Nephron (organoid): ENCODE measurements around the gene BPIFB4.

ENCODE experiments used
- H3K27ac Mint-ChIP-seq, 3 experiments: 2 replicates each; pipeline ENCODE4 v1.8.0; 2020; ENCODE audit warnings: mixed read lengths in 3 of 3, mild to moderate bottlenecking in 2 of 3, moderate library complexity in 1 of 3
- H3K27me3 Mint-ChIP-seq: 2 replicates; pipeline ENCODE4 v1.8.0; 2021; ENCODE audit warnings: low read depth, mild to moderate bottlenecking, moderate library complexity, mixed read lengths
- H3K36me3 Mint-ChIP-seq: 2 replicates; pipeline ENCODE4 v1.8.0; 2020; ENCODE audit warnings: low read depth, mixed read lengths
- H3K4me1 Mint-ChIP-seq: 2 replicates; pipeline ENCODE4 v1.8.0; 2020; ENCODE audit warnings: mixed read lengths
- H3K4me3 Mint-ChIP-seq, 3 experiments: 2 replicates each; pipeline ENCODE4 v1.8.0; 2020; ENCODE audit warnings: mild to moderate bottlenecking in 3 of 3, mixed read lengths in 3 of 3, moderate library complexity in 2 of 3
- H3K9me3 Mint-ChIP-seq: 2 replicates; pipeline ENCODE4 v1.8.0; 2020; ENCODE audit warnings: mixed read lengths
- CTCF ChIP-seq, 3 experiments: fragments of 200-600 bp; sonication (generic); IDR thresholded peaks; one replicate each; pipeline ENCODE4 v1.5.0; 2021; ENCODE audit warnings: antibody characterized with exemption in 3 of 3; ENCODE audit not compliant: unreplicated experiment in 3 of 3

BPIFB4 gene

GRCh38 chr20:33034115-33034514 is 45.3 kb upstream of the BPIFB4 start:
- peaks cover 5% of the 10 kb centered on the region for H3K9me3 Mint-ChIP-seq
- H3K27ac Mint-ChIP-seq, result no peak overlapping the region
- peaks cover 45% of the 10 kb centered on the region for H3K27me3 Mint-ChIP-seq
- H3K36me3 Mint-ChIP-seq, result no peaks in the 10 kb centered on the region
- H3K4me1 Mint-ChIP-seq, result no peaks in the 10 kb centered on the region
- H3K4me3 Mint-ChIP-seq, result no peak overlapping the region
- no peak for TF ChIP-seq CTCF (IDR thresholded peaks at IDR 0.05; ENCODE audit: unreplicated experiment in 3 of 3)

- no peak for TF ChIP-seq CTCF (IDR thresholded peaks at IDR 0.05; ENCODE audit: unreplicated experiment in 3 of 3)
- H3K4me3 Mint-ChIP-seq, result no peak overlapping the region
- H3K4me1 Mint-ChIP-seq, result no peaks in the 10 kb centered on the region
- H3K36me3 Mint-ChIP-seq, result no peaks in the 10 kb centered on the region
- peaks cover 5% of the 10 kb centered on the region for H3K9me3 Mint-ChIP-seq
- no peak overlapping the region for H3K27ac Mint-ChIP-seq
- H3K27me3 Mint-ChIP-seq, result peaks cover 52% of the 10 kb centered on the region
Observed at GRCh38 chr20:33034901-33035492, 44.4 kb upstream of the BPIFB4 start.

GRCh38 chr20:33037456-33037855 is 42.0 kb upstream of the BPIFB4 start:
- no peaks in the 10 kb centered on the region for H3K4me1 Mint-ChIP-seq
- no peak overlapping the region for H3K4me3 Mint-ChIP-seq
- TF ChIP-seq CTCF (IDR thresholded peaks at IDR 0.05; ENCODE audit: unreplicated experiment in 3 of 3), result no peak
- peaks cover 63% of the 10 kb centered on the region for H3K27me3 Mint-ChIP-seq
- H3K27ac Mint-ChIP-seq, result no peak overlapping the region
- no peaks in the 10 kb centered on the region for H3K36me3 Mint-ChIP-seq
- H3K9me3 Mint-ChIP-seq, result peaks cover 5% of the 10 kb centered on the region

GRCh38 chr20:33038243-33038642 is 41.2 kb upstream of the BPIFB4 start:
- peaks cover 3% of the 10 kb centered on the region for H3K9me3 Mint-ChIP-seq
- H3K4me3 Mint-ChIP-seq, result no peak overlapping the region
- H3K4me1 Mint-ChIP-seq, result no peaks in the 10 kb centered on the region
- no peaks in the 10 kb centered on the region for H3K36me3 Mint-ChIP-seq
- H3K27ac Mint-ChIP-seq, result no peak overlapping the region
- H3K27me3 Mint-ChIP-seq, result peaks cover 55% of the 10 kb centered on the region
- no peak for TF ChIP-seq CTCF (IDR thresholded peaks at IDR 0.05; ENCODE audit: unreplicated experiment in 3 of 3)

GRCh38 chr20:33042430-33042829 is 37.0 kb upstream of the BPIFB4 start:
- TF ChIP-seq CTCF (IDR thresholded peaks at IDR 0.05; ENCODE audit: unreplicated experiment in 3 of 3), result no peak
- Mint-ChIP-seq H3K4me1 (no peaks in the 10 kb centered on the region), H3K36me3 (no peaks in the 10 kb centered on the region), H3K9me3 (peaks cover 19% of the 10 kb centered on the region), H3K27me3 (peaks cover 41% of the 10 kb centered on the region), H3K27ac (no peak overlapping the region), H3K4me3 (no peak overlapping the region)

- peaks cover 20% of the 10 kb centered on the region for H3K9me3 Mint-ChIP-seq
- no peak overlapping the region for H3K4me3 Mint-ChIP-seq
- H3K36me3 Mint-ChIP-seq, result no peaks in the 10 kb centered on the region
- TF ChIP-seq CTCF (IDR thresholded peaks at IDR 0.05; ENCODE audit: unreplicated experiment in 3 of 3), result no peak
- no peak overlapping the region for H3K27ac Mint-ChIP-seq
- no peaks in the 10 kb centered on the region for H3K4me1 Mint-ChIP-seq
- peaks cover 34% of the 10 kb centered on the region for H3K27me3 Mint-ChIP-seq
Observed at GRCh38 chr20:33042983-33043730, 36.3 kb upstream of the BPIFB4 start.
